Measurements from ENCODE around the gene CES5A. TPM values are rescaled to one million over a fixed set of nuclear protein-coding genes. Genes with fewer than 3 reads are reported as not detected.

CES5A gene
- total and polyA plus RNA-seq, 2 of the 8 experiments (the other 6 are each of a cell fraction or from before 2014, with no cell fraction given), result not detected

DNA sequence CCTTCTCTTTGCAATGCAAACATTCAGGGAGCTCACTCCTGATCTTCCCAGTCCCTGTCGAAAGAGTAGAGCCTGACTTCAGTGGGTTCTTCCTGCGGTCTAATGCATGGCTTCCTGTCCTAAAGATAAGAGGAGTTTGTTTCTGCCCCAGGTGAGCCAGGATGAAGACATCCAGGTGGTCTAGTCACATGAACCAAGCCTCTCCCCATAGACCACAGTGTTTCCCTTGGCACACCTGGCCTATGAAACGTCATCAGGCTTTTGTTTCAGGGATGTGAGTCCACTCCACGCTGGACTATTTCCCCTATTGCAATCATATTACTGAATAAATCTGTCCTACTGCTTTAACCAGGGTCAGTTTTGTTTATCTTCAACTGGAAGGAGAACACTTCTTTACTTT is 63.4 kb downstream of the CES5A start:
- Histone ChIP-seq H2BK20ac (ENCODE audit: low read length) (no peak overlapping the region), H3K9me3 (ENCODE audit: insufficient read depth in 2 of 2, low read depth in 1 of 2, low read length in 1 of 2) (no peaks in the 10 kb centered on the region), H3K18ac (ENCODE audit: extremely low read depth, low read length) (no peak overlapping the region), H3K79me1 (ENCODE audit: low read depth, low read length) (no peaks in the 10 kb centered on the region), H3K27me3 (replicated peaks in 1 of 4; ENCODE audit: control insufficient read depth in 3 of 4, extremely low read depth in 1 of 4, insufficient read depth in 3 of 4, low read length in 3 of 4) (no peaks in the 10 kb centered on the region; a peak in 1 of 7 replicates), H3K4ac (replicated peaks; ENCODE audit: insufficient read length, low read depth, low read length) (no peak overlapping the region), H3K23me2 (ENCODE audit: low read depth, low read length) (no peaks in the 10 kb centered on the region; the same call in 1 of the 2 replicates), H3K36me3 (ENCODE audit: control insufficient read depth in 2 of 4, insufficient read depth in 4 of 4, low read length in 3 of 4) (no peaks in the 10 kb centered on the region), H3K14ac (ENCODE audit: insufficient read length) (no peak overlapping the region), H4K8ac (ENCODE audit: extremely low read depth, insufficient read depth, low read length) (no peak overlapping the region), H3K79me2 (ENCODE audit: control insufficient read depth in 1 of 2, insufficient read depth in 2 of 2, low read length in 2 of 2) (no peaks in the 10 kb centered on the region), H4K20me1 (replicated peaks in 1 of 2; ENCODE audit: control insufficient read depth in 1 of 2, insufficient read depth in 2 of 2, low read length in 2 of 2) (no peaks in the 10 kb centered on the region), H3K4me2 (ENCODE audit: insufficient read depth in 1 of 2, low read depth in 2 of 2, low read length in 2 of 2) (no peak overlapping the region), H2AFZ (ENCODE audit: low read length) (no peak overlapping the region), H3K4me1 (replicated peaks in 1 of 4; ENCODE audit: control insufficient read depth in 3 of 4, insufficient read depth in 4 of 4, low read length in 3 of 4) (peaks cover 0 to 7% (median under 1%) of the 10 kb centered on the region in 4 experiments; a peak in 2 of 7 replicates), H2BK120ac (replicated peaks; ENCODE audit: low read depth, low read length) (no peak overlapping the region), H3K4me3 (ENCODE audit: extremely low read depth in 1 of 4, insufficient read depth in 2 of 4, low read depth in 3 of 4, low read length in 4 of 4) (no peak overlapping the region), H3K27ac (ENCODE audit: low read depth, low read length) (no peak overlapping the region), H2AK5ac (ENCODE audit: low read depth, low read length) (no peak overlapping the region), H4K91ac (replicated peaks; ENCODE audit: insufficient read length, low read length) (no peak overlapping the region), H2BK5ac (ENCODE audit: low read depth, low read length) (no peak overlapping the region), H3K23ac (ENCODE audit: insufficient read length) (no peak overlapping the region), H4K5ac (ENCODE audit: insufficient read length, low read depth, low read length) (no peak overlapping the region), H2BK15ac (ENCODE audit: low read length) (no peak overlapping the region), H2BK12ac (ENCODE audit: low read depth, low read length) (no peak overlapping the region), H3K9ac (replicated peaks in 1 of 4; ENCODE audit: extremely low read depth in 1 of 4, low read depth in 3 of 4, low read length in 3 of 4) (no peak overlapping the region), H3K56ac (replicated peaks; ENCODE audit: insufficient read length, low read depth, low read length) (no peak overlapping the region)
- DNase-seq (ENCODE audit: low read depth in 1 of 2, low spot score in 2 of 2), result no peak
- ChIA-PET POLR2A (ENCODE audit: partially characterized antibody) (no interaction called here), CTCF (ENCODE audit: partially characterized antibody) (interaction anchor here (0.9 kb wide), 1 partner anchor 99 kb away, joined by 4 read pairs; no protein-coding TSS in a partner anchor)
- WGBS, 2 experiments (ENCODE audit: extremely low coverage in 1 of 2, insufficient coverage in 1 of 2, insufficient read length in 1 of 2, insufficient replicate concordance in 2 of 2, low coverage in 1 of 2, low lambda C conversion rate in 2 of 2, missing lambda C conversion rate in 1 of 2), result 96% methylated on average over 4 of the region's 4 CpGs; no CpG with 5 or more reads in 1 of the 2 experiments
- FAIRE-seq, result no peak
- no peak for TF ChIP-seq JUN (IDR thresholded peaks at IDR 0.05; ENCODE audit: low read depth, low read length)
- no peak for TF ChIP-seq SP4 (IDR thresholded peaks at IDR 0.05; ENCODE audit: low read length)
- TF ChIP-seq POLR2AphosphoS5 (IDR thresholded peaks at IDR 0.05; ENCODE audit: low read depth, low read length), result no peak
- no peak for TF ChIP-seq FOSL1 (IDR thresholded peaks at IDR 0.05; ENCODE audit: insufficient read depth, low read depth, low read length)
- no peak for TF ChIP-seq POU5F1 (IDR thresholded peaks at IDR 0.05; ENCODE audit: low read depth, low read length)
- no peak for TF ChIP-seq EZH2 (IDR thresholded peaks at IDR 0.05; ENCODE audit: low read depth, low read length, severe bottlenecking)
- TF ChIP-seq, protein P1, sequence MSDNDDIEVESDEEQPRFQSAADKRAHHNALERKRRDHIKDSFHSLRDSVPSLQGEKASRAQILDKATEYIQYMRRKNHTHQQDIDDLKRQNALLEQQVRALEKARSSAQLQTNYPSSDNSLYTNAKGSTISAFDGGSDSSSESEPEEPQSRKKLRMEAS (IDR thresholded peaks at IDR 0.05), result no peak
- TF ChIP-seq MAFK (IDR thresholded peaks at IDR 0.05; ENCODE audit: low read depth, low read length), result no peak
- TF ChIP-seq, protein P2, sequence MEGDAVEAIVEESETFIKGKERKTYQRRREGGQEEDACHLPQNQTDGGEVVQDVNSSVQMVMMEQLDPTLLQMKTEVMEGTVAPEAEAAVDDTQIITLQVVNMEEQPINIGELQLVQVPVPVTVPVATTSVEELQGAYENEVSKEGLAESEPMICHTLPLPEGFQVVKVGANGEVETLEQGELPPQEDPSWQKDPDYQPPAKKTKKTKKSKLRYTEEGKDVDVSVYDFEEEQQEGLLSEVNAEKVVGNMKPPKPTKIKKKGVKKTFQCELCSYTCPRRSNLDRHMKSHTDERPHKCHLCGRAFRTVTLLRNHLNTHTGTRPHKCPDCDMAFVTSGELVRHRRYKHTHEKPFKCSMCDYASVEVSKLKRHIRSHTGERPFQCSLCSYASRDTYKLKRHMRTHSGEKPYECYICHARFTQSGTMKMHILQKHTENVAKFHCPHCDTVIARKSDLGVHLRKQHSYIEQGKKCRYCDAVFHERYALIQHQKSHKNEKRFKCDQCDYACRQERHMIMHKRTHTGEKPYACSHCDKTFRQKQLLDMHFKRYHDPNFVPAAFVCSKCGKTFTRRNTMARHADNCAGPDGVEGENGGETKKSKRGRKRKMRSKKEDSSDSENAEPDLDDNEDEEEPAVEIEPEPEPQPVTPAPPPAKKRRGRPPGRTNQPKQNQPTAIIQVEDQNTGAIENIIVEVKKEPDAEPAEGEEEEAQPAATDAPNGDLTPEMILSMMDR (IDR thresholded peaks at IDR 0.05; ENCODE audit: control extremely low read depth in 1 of 3, insufficient read depth in 1 of 3, low read depth in 1 of 3, low read length in 3 of 3), result no peak
- TF ChIP-seq GTF2F1 (IDR thresholded peaks at IDR 0.05; ENCODE audit: borderline replicate concordance, low read depth, low read length), result no peak
- TF ChIP-seq RXRA (IDR thresholded peaks at IDR 0.05; ENCODE audit: insufficient read depth, low read depth, low read length), result no peak
- TF ChIP-seq CHD1 (IDR thresholded peaks at IDR 0.05; ENCODE audit: low read depth, low read length), result no peak

Data from H1 (cell line).